ENCODE results near the gene C2orf72. TPM values are rescaled to one million over a fixed set of nuclear protein-coding genes. Genes with fewer than 3 reads are reported as not detected.

Gene C2orf72
- total and polyA plus RNA-seq, 2 of the 13 experiments (the other 11 are each of a cell fraction or from before 2014, with no cell fraction given): 147 to 203 TPM

GRCh38 chr2:231046916-231047273 is 9.6 kb downstream of the C2orf72 start (continued):
- no peak for TF ChIP-seq ZBTB40 (IDR thresholded peaks at IDR 0.05)
- TF ChIP-seq ZBTB40 (CRISPR knock-in tag; IDR thresholded peaks at IDR 0.05): no peak
- TF ChIP-seq ARID4A (CRISPR knock-in tag; IDR thresholded peaks at IDR 0.05; ENCODE audit: borderline replicate concordance): no peak
- no peak for TF ChIP-seq ZNF121 (CRISPR knock-in tag; IDR thresholded peaks at IDR 0.05)
- no peak for TF ChIP-seq STAT5B (CRISPR knock-in tag; IDR thresholded peaks at IDR 0.05)
- 0 out of 2 replicates have a peak, but pooled peaks have one; percentile 53 for TF ChIP-seq ZNF230 (CRISPR knock-in tag; IDR thresholded peaks at IDR 0.05)
- no peak for TF ChIP-seq ZNF451 (CRISPR knock-in tag; IDR thresholded peaks at IDR 0.05)
- TF ChIP-seq PHF5A (CRISPR knock-in tag; IDR thresholded peaks at IDR 0.05; ENCODE audit: low read depth, unreplicated experiment): peak; percentile 12
- 0 out of 2 replicates have a peak, but pooled peaks have one; percentile 9 for TF ChIP-seq KMT2B (CRISPR knock-in tag; IDR thresholded peaks at IDR 0.05)
- no peak for TF ChIP-seq RFX1 (IDR thresholded peaks at IDR 0.05)
- peak; percentile 21; the same call in 1 of the 2 replicates for TF ChIP-seq ZNF724P (CRISPR knock-in tag; IDR thresholded peaks at IDR 0.05; ENCODE audit: borderline replicate concordance)
- TF ChIP-seq CCDC6 (CRISPR knock-in tag; IDR thresholded peaks at IDR 0.05): no peak
- peak; percentile 12; the same call in 1 of the 2 replicates for TF ChIP-seq ZNF609 (CRISPR knock-in tag; IDR thresholded peaks at IDR 0.05; ENCODE audit: borderline replicate concordance)

All from HepG2 (cell line).